HepG2 (cell line): ENCODE data around the gene MYD88. TPM values are rescaled to one million over a fixed set of nuclear protein-coding genes. Genes with fewer than 3 reads are reported as not detected.
A peak's percentile ranks its signal among the peaks of the same experiment; 100 is the strongest.

Experiments
- ATAC-seq: fragments of 200-7000 bp; cut with Tn5 transposase; 3 replicates; pipeline ENCODE4 v1.9.1; 2020; ENCODE audit warnings: mild to moderate bottlenecking, moderate library complexity
- BruUV-seq: library from RNA; stranded (reverse); fragments of 400-500 nt; replicated peaks from 2 replicates; lab custom pipeline; 2021; lab: Mats Ljungman, UMichigan
- CTCF ChIA-PET: fragments of 300-600 bp; formaldehyde crosslinking; extraction: SDS; loops from one replicate; lab custom pipeline; 2021; ENCODE audit warnings: low total read pairs, inconsistent platforms, low intra/inter-chr PET ratio; lab: Yijun Ruan, JAX
- POLR2A ChIA-PET: fragments of 350-600 bp; sonication (Branson Sonifier 250); formaldehyde crosslinking; loops from one replicate; lab custom pipeline; 2020; ENCODE audit warnings: antibody characterized with exemption, inconsistent platforms; lab: Yijun Ruan, JAX
- DNase-seq: peaks from one replicate; pipeline ENCODE4 v3.0.0-alpha.2; 2015; ENCODE audit warnings: low spot score
- FAIRE-seq: peaks from 3 replicates; lab custom pipeline; 2011; peaks lifted over from hg19 to GRCh38; lab: Jason Lieb, UNC
- H2AFZ ChIP-seq: one replicate; pipeline ENCODE4 v1.6.1; 2011; ENCODE audit warnings: low read length, inconsistent platforms
- H3K27ac ChIP-seq: fragments of 300-600 bp; 3 replicates; pipeline ENCODE4 v1.8.0; 2011; ENCODE audit warnings: mixed run types, mild to moderate bottlenecking, mixed read lengths, low read length, inconsistent platforms; ENCODE audit not compliant: insufficient read depth; ENCODE audit errors: extremely low read length
- H3K27me3 ChIP-seq, 2 experiments: fragments of 200-600 bp in 1 of 2; 2 replicates in 1 of 2; 3 replicates in 1 of 2; pipeline versions ENCODE4 v1.6.0 to v1.8.0; 2011; ENCODE audit warnings: low read length in 2 of 2, mild to moderate bottlenecking in 2 of 2, moderate library complexity in 2 of 2, inconsistent platforms in 1 of 2; ENCODE audit not compliant: insufficient read depth in 2 of 2, control insufficient read depth in 1 of 2
- H3K36me3 ChIP-seq, 2 experiments: fragments of 200-600 bp in 1 of 2; replicated peaks in 1 of 2; 2 replicates in 1 of 2; 3 replicates in 1 of 2; pipeline versions ENCODE4 v1.5.1 to v1.8.0; 2011; ENCODE audit warnings: low read length in 2 of 2, inconsistent platforms in 1 of 2; ENCODE audit not compliant: insufficient read depth in 2 of 2, control insufficient read depth in 1 of 2
- H3K4me1 ChIP-seq: 2 replicates; pipeline ENCODE4 v1.5.1; 2012; ENCODE audit warnings: low read length, inconsistent platforms; ENCODE audit not compliant: insufficient read depth
- H3K4me2 ChIP-seq: 2 replicates; pipeline ENCODE4 v1.6.0; 2011; ENCODE audit warnings: low read depth, low read length, inconsistent platforms
- H3K4me3 ChIP-seq, 3 experiments: fragments of 200-600 bp in 1 of 3; sonication (generic), shearing (Covaris generic) in 1 of 3; replicated peaks in 1 of 3; 2 replicates each; pipeline ENCODE4 v1.5.1; 2011 to 2016; ENCODE audit warnings: low read length in 3 of 3, inconsistent platforms in 2 of 3, low read depth in 2 of 3, mild to moderate bottlenecking in 2 of 3, control low read depth in 1 of 3, mixed read lengths in 1 of 3; ENCODE audit not compliant: insufficient read depth in 1 of 3
- H3K79me2 ChIP-seq: one replicate; pipeline ENCODE4 v1.6.1; 2011; ENCODE audit warnings: low read length, inconsistent platforms; ENCODE audit not compliant: insufficient read depth
- H3K9ac ChIP-seq: 2 replicates; pipeline ENCODE4 v1.6.0; 2011; ENCODE audit warnings: mild to moderate bottlenecking, low read depth, low read length, inconsistent platforms; ENCODE audit not compliant: insufficient read depth
- H3K9me3 ChIP-seq: 2 replicates; pipeline ENCODE4 v1.5.1; 2012; ENCODE audit warnings: mild to moderate bottlenecking, low read length
- H4K20me1 ChIP-seq: 2 replicates; pipeline ENCODE4 v1.6.0; 2011; ENCODE audit warnings: inconsistent platforms, mild to moderate bottlenecking, low read length, moderate library complexity; ENCODE audit not compliant: insufficient read depth
- ZNF33B ChIP-seq: sonication (generic); formaldehyde crosslinking; IDR thresholded peaks from 2 replicates; pipeline ENCODE4 v1.5.1; 2020; ENCODE audit warnings: mild to moderate bottlenecking, missing genetic modification reagents
- WGBS: methylation state at CpG from one replicate; pipeline ENCODE4 v1.1.6; 2017; ENCODE audit warnings: low lambda C conversion rate; 5-methylcytosine and 5-hydroxymethylcytosine counted together
- in situ Hi-C: cut with HindIII; loops from 2 replicates; pipeline ENCODE4 v1.10.0; 2017; ENCODE audit warnings: low pct_unique_long_range_greater_than_20kb; ENCODE audit not compliant: extremely low pct_ligation_motif_present
- intact Hi-C: fragments of 100-400 bp; cut with micrococcal nuclease; formaldehyde crosslinking; loops from one replicate; pipeline ENCODE4 v1.10.0; 2022; ENCODE audit not compliant: unreplicated experiment
- polyA plus RNA-seq, 8 experiments: library from polyadenylated mRNA; depleted of rRNA in 3 of 8; stranded (reverse) in 7 of 8; unstranded in 1 of 8; fragments of >200 nt; fragmentation: Illumina TruSeq in 4 of 8; extraction: Trizol in 4 of 8; gene quantifications; 2 replicates each; pipeline versions ENCODE4 v1.2.1 to v1.2.3, GENCODE V29; 2011 to 2016; ENCODE audit warnings: low read depth in 4 of 8, missing spikeins in 1 of 8, mixed read lengths in 1 of 8; ENCODE audit not compliant: insufficient read depth in 1 of 8
- total RNA-seq, 5 experiments: library from RNA; depleted of rRNA; stranded (reverse); fragments of >200 nt; fragmentation: Illumina TruSeq; extraction: Trizol; gene quantifications; 2 replicates each; pipeline ENCODE4 v1.2.3, GENCODE V29; 2016; ENCODE audit warnings: low read depth in 1 of 5
- TF ChIP-seq, protein P1 (sequence below): sonication (generic); formaldehyde crosslinking; IDR thresholded peaks from 2 replicates; pipeline ENCODE4 v1.5.0; 2020; ENCODE audit warnings: mild to moderate bottlenecking, missing genetic modification reagents, moderate library complexity

The MYD88 gene
- total and polyA plus RNA-seq, 2 of the 13 experiments (the other 11 are each of a cell fraction or from before 2014, with no cell fraction given): 7.6 to 32.7 TPM

- no peak for DNase-seq
- no peak for ATAC-seq
- intact Hi-C loops (no loop called here), in situ Hi-C loops (loop anchor here (25.0 kb wide), 1 partner anchor 322 kb away; the partner anchor contains the start of gene ACVR2B)
- peaks cover 37% of the 10 kb centered on the region for H3K79me2 ChIP-seq
- CTCF ChIA-PET: no interaction called here
- H3K4me2 ChIP-seq: peak overlapping the region; percentile 98
- H3K27me3 ChIP-seq: no peaks in the 10 kb centered on the region; a peak in 1 of 5 replicates
- no peak overlapping the region for H3K27ac ChIP-seq
- POLR2A ChIA-PET: interaction anchor here (5.3 to 7.0 kb wide), 2 partner anchors 21 to 25 kb away, joined by 64 to 179 read pairs; partner anchors contain the start of gene OXSR1
- WGBS: 99% methylated on average over 9 of the region's 13 CpGs
- peaks cover 2 to 18% of the 10 kb centered on the region in 2 experiments; a peak in 3 of 5 replicates for H3K36me3 ChIP-seq
- BruUV-seq: no TSS peak
- H3K4me1 ChIP-seq: peaks cover 23% of the 10 kb centered on the region
- 0 out of 2 replicates have a peak overlapping the region, but pooled peaks have one; percentile 85 for H3K9ac ChIP-seq
- FAIRE-seq: no peak
- TF ChIP-seq, protein P1, sequence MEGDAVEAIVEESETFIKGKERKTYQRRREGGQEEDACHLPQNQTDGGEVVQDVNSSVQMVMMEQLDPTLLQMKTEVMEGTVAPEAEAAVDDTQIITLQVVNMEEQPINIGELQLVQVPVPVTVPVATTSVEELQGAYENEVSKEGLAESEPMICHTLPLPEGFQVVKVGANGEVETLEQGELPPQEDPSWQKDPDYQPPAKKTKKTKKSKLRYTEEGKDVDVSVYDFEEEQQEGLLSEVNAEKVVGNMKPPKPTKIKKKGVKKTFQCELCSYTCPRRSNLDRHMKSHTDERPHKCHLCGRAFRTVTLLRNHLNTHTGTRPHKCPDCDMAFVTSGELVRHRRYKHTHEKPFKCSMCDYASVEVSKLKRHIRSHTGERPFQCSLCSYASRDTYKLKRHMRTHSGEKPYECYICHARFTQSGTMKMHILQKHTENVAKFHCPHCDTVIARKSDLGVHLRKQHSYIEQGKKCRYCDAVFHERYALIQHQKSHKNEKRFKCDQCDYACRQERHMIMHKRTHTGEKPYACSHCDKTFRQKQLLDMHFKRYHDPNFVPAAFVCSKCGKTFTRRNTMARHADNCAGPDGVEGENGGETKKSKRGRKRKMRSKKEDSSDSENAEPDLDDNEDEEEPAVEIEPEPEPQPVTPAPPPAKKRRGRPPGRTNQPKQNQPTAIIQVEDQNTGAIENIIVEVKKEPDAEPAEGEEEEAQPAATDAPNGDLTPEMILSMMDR (CRISPR knock-in tag): peak; percentile 22; the same call in 1 of the 2 replicates
- TF ChIP-seq ZNF33B (CRISPR knock-in tag): no peak
- no peak overlapping the region for H3K4me3 ChIP-seq
- no peak overlapping the region for H2AFZ ChIP-seq
- H4K20me1 ChIP-seq: no peaks in the 10 kb centered on the region
- H3K9me3 ChIP-seq: no peaks in the 10 kb centered on the region
Measured at GRCh38 chr3:38140326-38141172, 2.1 kb downstream of the MYD88 start.
